H1 (cell line): Measurements from ENCODE around the gene SNTG2. TPM values are rescaled to one million over a fixed set of nuclear protein-coding genes. Genes with fewer than 3 reads are reported as not detected.

Source experiments
- CTCF ChIA-PET: fragments of 300-600 bp; sonication (Branson Sonifier 250); formaldehyde crosslinking; loops from one replicate; lab custom pipeline; 2021; ENCODE audit not compliant: partially characterized antibody; lab: Charles Lee
- POLR2A ChIA-PET: fragments of 300-600 bp; sonication (Branson Sonifier 250); formaldehyde crosslinking; loops from one replicate; lab custom pipeline; 2021; ENCODE audit warnings: inconsistent platforms; ENCODE audit not compliant: partially characterized antibody; lab: Charles Lee
- DNase-seq, 2 experiments: peaks; one replicate each; pipeline versions ENCODE4 v3.0.0 to v3.0.0-alpha.2; 2010 to 2022; ENCODE audit warnings: low spot score in 2 of 2, low read depth in 1 of 2, mixed read lengths in 1 of 2
- FAIRE-seq: peaks from 2 replicates; lab custom pipeline; 2011; peaks lifted over from hg19 to GRCh38; lab: Jason Lieb, UNC
- H2AFZ ChIP-seq: 2 replicates; pipeline ENCODE4 v1.8.1; 2012; ENCODE audit warnings: low read length, inconsistent platforms
- H2AK5ac ChIP-seq: 2 replicates; pipeline ENCODE4 v1.6.1; 2013; ENCODE audit warnings: low read depth, low read length
- H2BK120ac ChIP-seq: replicated peaks from 2 replicates; pipeline ENCODE3; 2013; ENCODE audit warnings: low read depth, low read length, inconsistent platforms
- H2BK12ac ChIP-seq: 2 replicates; pipeline ENCODE4 v1.6.1; 2013; ENCODE audit warnings: low read depth, low read length
- H2BK15ac ChIP-seq: 2 replicates; pipeline ENCODE4 v1.6.1; 2013; ENCODE audit warnings: low read length
- H2BK20ac ChIP-seq: 2 replicates; pipeline ENCODE4 v1.6.1; 2013; ENCODE audit warnings: low read length
- H2BK5ac ChIP-seq: 2 replicates; pipeline ENCODE4 v1.6.1; 2013; ENCODE audit warnings: low read depth, low read length
- H3K14ac ChIP-seq: 2 replicates; pipeline ENCODE4 v1.6.1; 2013; ENCODE audit warnings: inconsistent platforms; ENCODE audit not compliant: insufficient read length
- H3K18ac ChIP-seq: 2 replicates; pipeline ENCODE4 v1.6.1; 2013; ENCODE audit warnings: low read length; ENCODE audit errors: extremely low read depth
- H3K23ac ChIP-seq: 2 replicates; pipeline ENCODE4 v1.6.1; 2013; ENCODE audit warnings: inconsistent platforms; ENCODE audit not compliant: insufficient read length
- H3K23me2 ChIP-seq: 2 replicates; pipeline ENCODE4 v1.6.1; 2013; ENCODE audit warnings: low read depth, low read length
- H3K27ac ChIP-seq: 2 replicates; pipeline ENCODE4 v1.6.1; 2011; ENCODE audit warnings: low read depth, low read length, inconsistent platforms
- H3K27me3 ChIP-seq, 4 experiments: replicated peaks in 1 of 4; 1 replicate in 1 of 4; 2 replicates in 3 of 4; pipeline versions ENCODE4 v1.6.1 to v1.8.1; 2011 to 2013; ENCODE audit warnings: low read length in 3 of 4, mild to moderate bottlenecking in 3 of 4, inconsistent platforms in 2 of 4, mixed read lengths in 2 of 4, moderate library complexity in 1 of 4; ENCODE audit not compliant: control insufficient read depth in 3 of 4, insufficient read depth in 3 of 4; ENCODE audit errors: extremely low read depth in 1 of 4
- H3K36me3 ChIP-seq, 4 experiments: 2 replicates each; pipeline versions ENCODE4 v1.6.1 to v1.8.1; 2011 to 2013; ENCODE audit warnings: mild to moderate bottlenecking in 4 of 4, low read length in 3 of 4, moderate library complexity in 2 of 4, control low read depth in 1 of 4, inconsistent platforms in 1 of 4; ENCODE audit not compliant: insufficient read depth in 4 of 4, control insufficient read depth in 2 of 4
- H3K4ac ChIP-seq: replicated peaks from 2 replicates; pipeline ENCODE3; 2013; ENCODE audit warnings: low read length, low read depth, mixed read lengths, inconsistent platforms; ENCODE audit not compliant: insufficient read length
- H3K4me1 ChIP-seq, 4 experiments: replicated peaks in 1 of 4; 1 replicate in 1 of 4; 2 replicates in 3 of 4; pipeline versions ENCODE4 v1.6.1 to v1.8.1; 2011 to 2013; ENCODE audit warnings: low read length in 3 of 4, inconsistent platforms in 2 of 4, mixed read lengths in 1 of 4; ENCODE audit not compliant: insufficient read depth in 4 of 4, control insufficient read depth in 3 of 4
- H3K4me2 ChIP-seq, 2 experiments: 2 replicates each; pipeline versions ENCODE4 v1.6.1 to v1.8.1; 2011 to 2013; ENCODE audit warnings: low read depth in 2 of 2, low read length in 2 of 2, control low read depth in 1 of 2, inconsistent platforms in 1 of 2, mild to moderate bottlenecking in 1 of 2; ENCODE audit not compliant: insufficient read depth in 1 of 2
- H3K4me3 ChIP-seq, 4 experiments: fragments of 200-600, 300-600 bp in 1 of 4; sonication (generic), shearing (Covaris generic), sonication (Bioruptor Twin) in 1 of 4; 2 replicates each; pipeline versions ENCODE4 v1.5.1 to v1.8.1; 2011 to 2016; ENCODE audit warnings: low read length in 4 of 4, low read depth in 3 of 4, control low read depth in 2 of 4, inconsistent platforms in 2 of 4, mild to moderate bottlenecking in 2 of 4, mixed read lengths in 1 of 4, moderate library complexity in 1 of 4; ENCODE audit not compliant: insufficient read depth in 2 of 4; ENCODE audit errors: extremely low read depth in 1 of 4
- H3K56ac ChIP-seq: replicated peaks from 2 replicates; pipeline ENCODE3; 2013; ENCODE audit warnings: low read depth, mild to moderate bottlenecking, mixed read lengths, low read length, inconsistent platforms; ENCODE audit not compliant: insufficient read length
- H3K79me1 ChIP-seq: 2 replicates; pipeline ENCODE4 v1.6.1; 2013; ENCODE audit warnings: low read depth, low read length, control low read depth
- H3K79me2 ChIP-seq, 2 experiments: 2 replicates each; pipeline versions ENCODE4 v1.6.1 to v1.8.1; 2012 to 2013; ENCODE audit warnings: low read length in 2 of 2, mild to moderate bottlenecking in 2 of 2, inconsistent platforms in 1 of 2; ENCODE audit not compliant: insufficient read depth in 2 of 2, control insufficient read depth in 1 of 2
- H3K9ac ChIP-seq, 4 experiments: replicated peaks in 1 of 4; 1 replicate in 1 of 4; 2 replicates in 3 of 4; pipeline versions ENCODE4 v1.6.1 to v1.8.1; 2011 to 2013; ENCODE audit warnings: low read depth in 3 of 4, low read length in 3 of 4, control low read depth in 2 of 4, mild to moderate bottlenecking in 2 of 4, moderate library complexity in 2 of 4, inconsistent platforms in 1 of 4; ENCODE audit errors: extremely low read depth in 1 of 4
- H3K9me3 ChIP-seq, 2 experiments: 2 replicates each; pipeline versions ENCODE4 v1.6.1 to v1.8.1; 2012 to 2013; ENCODE audit warnings: mild to moderate bottlenecking in 2 of 2, moderate library complexity in 2 of 2, control low read depth in 1 of 2, inconsistent platforms in 1 of 2, low read depth in 1 of 2, low read length in 1 of 2, mixed read lengths in 1 of 2; ENCODE audit not compliant: insufficient read depth in 2 of 2
- H4K20me1 ChIP-seq, 2 experiments: replicated peaks in 1 of 2; 2 replicates each; pipeline versions ENCODE3 to v1.8.1; 2011 to 2013; ENCODE audit warnings: inconsistent platforms in 2 of 2, low read length in 2 of 2, mild to moderate bottlenecking in 1 of 2; ENCODE audit not compliant: insufficient read depth in 2 of 2, control insufficient read depth in 1 of 2
- H4K5ac ChIP-seq: 2 replicates; pipeline ENCODE4 v1.6.1; 2013; ENCODE audit warnings: low read length, low read depth, mixed read lengths, inconsistent platforms; ENCODE audit not compliant: insufficient read length
- H4K8ac ChIP-seq: 2 replicates; pipeline ENCODE4 v1.8.0; 2013; ENCODE audit warnings: mild to moderate bottlenecking, moderate library complexity, low read length, inconsistent platforms; ENCODE audit not compliant: insufficient read depth; ENCODE audit errors: extremely low read depth
- H4K91ac ChIP-seq: replicated peaks from 2 replicates; pipeline ENCODE3; 2013; ENCODE audit warnings: low read length, mixed read lengths, inconsistent platforms; ENCODE audit not compliant: insufficient read length
- EZH2 ChIP-seq: fragments of 200-600 bp; sonication (generic); IDR thresholded peaks from 2 replicates; pipeline ENCODE4 v1.7.1; 2012; ENCODE audit warnings: low read depth, mild to moderate bottlenecking, moderate library complexity, low read length, inconsistent platforms; ENCODE audit not compliant: severe bottlenecking
- NRF1 ChIP-seq: IDR thresholded peaks from 2 replicates; pipeline ENCODE4 v1.6.1; 2011; ENCODE audit warnings: mild to moderate bottlenecking, low read depth, low read length, improper control_type of control experiment
- PHF8 ChIP-seq: fragments of 200-600 bp; sonication (generic); conservative IDR thresholded peaks from 2 replicates; pipeline ENCODE4 v1.7.1; 2012; ENCODE audit warnings: low read depth, mild to moderate bottlenecking, inconsistent platforms, low read length, moderate library complexity
- POU5F1 ChIP-seq: IDR thresholded peaks from 2 replicates; pipeline ENCODE4 v1.6.1; 2011; ENCODE audit warnings: low read depth, mild to moderate bottlenecking, low read length, moderate library complexity
- RBBP5 ChIP-seq: IDR thresholded peaks from 2 replicates; pipeline ENCODE4 v1.7.1; 2012; ENCODE audit warnings: low read depth, mild to moderate bottlenecking, inconsistent platforms, low read length, moderate library complexity, borderline replicate concordance
- SAP30 ChIP-seq: fragments of 300-600 bp; sonication (generic); IDR thresholded peaks from 2 replicates; pipeline ENCODE4 v1.7.1; 2012; ENCODE audit warnings: low read length, moderate library complexity, mild to moderate bottlenecking, inconsistent platforms; ENCODE audit not compliant: insufficient read depth, insufficient replicate concordance
- SIN3A ChIP-seq, 2 experiments: IDR thresholded peaks in 1 of 2; conservative IDR thresholded peaks in 1 of 2; 2 replicates each; pipeline ENCODE4 v1.6.1; 2011 to 2012; ENCODE audit warnings: low read length in 2 of 2, improper control_type of control experiment in 1 of 2, low read depth in 1 of 2, mild to moderate bottlenecking in 1 of 2
- WGBS, 2 experiments: shearing (Covaris generic) in 1 of 2; methylation state at CpG; one replicate each; pipeline versions ENCODE4 v1.1.6 to v1.1.7; 2013 to 2015; ENCODE audit warnings: low lambda C conversion rate in 2 of 2, mixed read lengths in 2 of 2, inconsistent platforms in 1 of 2, low coverage in 1 of 2, missing lambda C conversion rate in 1 of 2; ENCODE audit not compliant: insufficient replicate concordance in 2 of 2, insufficient coverage in 1 of 2, insufficient read length in 1 of 2; ENCODE audit errors: extremely low coverage in 1 of 2, missing lambda C conversion rate in 1 of 2; 5-methylcytosine and 5-hydroxymethylcytosine counted together
- polyA plus RNA-seq, 7 experiments: library from polyadenylated mRNA; depleted of rRNA in 3 of 7; stranded (reverse) in 5 of 7; unstranded in 2 of 7; fragments of >200 nt in 5 of 7; fragments of 200-250 nt in 2 of 7; gene quantifications; 1 replicate in 5 of 7; 2 replicates in 1 of 7; 4 replicates in 1 of 7; pipeline versions ENCODE4 v1.2.1 to v1.2.3, GENCODE V29; 2011 to 2013; ENCODE audit warnings: missing spikeins in 2 of 7, mixed read lengths in 2 of 7
- total RNA-seq: library from RNA; stranded (reverse); fragmentation: NEBNext Ultra II Directional; extraction: Animal tissue kit (Norgen Biotek cat#: 25700); gene quantifications from 2 replicates; pipeline ENCODE4 v1.2.1, GENCODE V29; 2021
- TF ChIP-seq, protein P1 (sequence below): IDR thresholded peaks from 2 replicates; pipeline ENCODE4 v1.6.1; 2012; ENCODE audit warnings: inconsistent platforms

Gene SNTG2
- total and polyA plus RNA-seq, 2 of the 8 experiments (the other 6 are each of a cell fraction or from before 2014, with no cell fraction given) = 6.6 to 18.1 TPM

DNA sequence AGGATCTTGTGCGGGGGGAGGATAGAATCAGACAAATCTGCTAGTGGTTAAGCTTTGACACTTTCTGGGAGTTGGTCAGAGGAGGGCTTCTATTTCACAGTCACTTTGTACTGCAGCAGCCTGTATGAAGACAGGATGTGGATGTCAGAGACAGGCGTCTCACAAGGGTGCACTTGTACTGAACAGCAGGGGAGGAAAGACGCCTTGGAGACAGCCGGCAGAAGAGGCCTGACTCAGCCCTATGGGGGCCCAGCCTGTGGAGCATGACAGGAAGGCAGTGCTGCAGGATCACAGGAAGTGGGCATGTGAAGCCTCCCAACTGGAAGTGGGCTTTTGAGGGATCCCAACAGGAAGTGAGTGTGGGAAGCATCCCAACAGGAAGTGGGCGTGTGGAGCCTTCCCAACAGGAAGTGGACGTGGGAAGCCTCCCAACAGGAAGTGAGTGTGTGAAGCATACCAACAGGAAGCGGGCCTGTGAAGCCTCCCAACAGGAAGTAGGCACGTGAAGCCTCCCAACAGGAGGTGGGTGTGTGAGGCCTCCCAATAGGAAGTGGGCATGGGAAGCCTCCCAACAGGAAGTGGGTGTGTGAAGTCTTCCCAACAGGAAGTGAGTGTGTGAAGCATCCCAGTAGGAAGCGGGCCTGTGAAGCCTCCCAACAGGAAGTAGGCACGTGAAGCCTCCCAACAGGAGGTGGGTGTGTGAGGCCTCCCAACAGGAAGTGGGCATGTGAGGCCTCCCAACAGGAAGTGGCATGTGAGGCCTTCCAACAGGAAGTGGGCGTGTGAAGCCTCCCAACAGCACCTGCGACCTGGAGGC, 212.3 kb downstream of the SNTG2 start:
- no peaks in the 10 kb centered on the region for H3K23me2 ChIP-seq
- H2BK120ac ChIP-seq = no peak overlapping the region
- H3K9ac ChIP-seq = no peak overlapping the region
- 84% methylated on average over 10 of the region's 12 CpGs; no CpG with 5 or more reads in 1 of the 2 experiments for WGBS, 2 experiments
- no peak overlapping the region for H2BK15ac ChIP-seq
- H2AFZ ChIP-seq = no peak overlapping the region
- no peak for DNase-seq
- no peak overlapping the region for H3K4me2 ChIP-seq
- H3K18ac ChIP-seq = no peak overlapping the region
- H2BK20ac ChIP-seq = no peak overlapping the region
- FAIRE-seq = no peak
- no peak overlapping the region for H2BK5ac ChIP-seq
- H3K4me1 ChIP-seq = no peaks in the 10 kb centered on the region
- H4K5ac ChIP-seq = no peak overlapping the region
- H3K27me3 ChIP-seq = no peaks in the 10 kb centered on the region
- H3K79me2 ChIP-seq = no peaks in the 10 kb centered on the region
- H4K20me1 ChIP-seq = peaks cover 0 to 4% of the 10 kb centered on the region in 2 experiments
- no peak overlapping the region for H2AK5ac ChIP-seq
- H3K79me1 ChIP-seq = no peaks in the 10 kb centered on the region; the same call in 1 of the 2 replicates
- H3K14ac ChIP-seq = no peak overlapping the region
- no peak overlapping the region for H3K4me3 ChIP-seq
- H2BK12ac ChIP-seq = no peak overlapping the region
- H3K27ac ChIP-seq = no peak overlapping the region
- ChIA-PET CTCF (interaction anchor here (0.6 to 0.7 kb wide), 2 partner anchors 14 to 351 kb away, joined by 3 read pairs; no protein-coding TSS in a partner anchor), POLR2A (no interaction called here)
- H3K4ac ChIP-seq = no peak overlapping the region
- no peak overlapping the region for H3K23ac ChIP-seq
- H4K91ac ChIP-seq = no peak overlapping the region
- no peak overlapping the region for H3K56ac ChIP-seq
- H3K36me3 ChIP-seq = peaks cover 5 to 21% (median 13%) of the 10 kb centered on the region in 4 experiments; a peak in 6 of 8 replicates
- peaks cover 5 to 15% of the 10 kb centered on the region in 2 experiments; a peak in 3 of 4 replicates for H3K9me3 ChIP-seq
- H4K8ac ChIP-seq = no peak overlapping the region
- no peak for TF ChIP-seq NRF1
- TF ChIP-seq, protein P1, sequence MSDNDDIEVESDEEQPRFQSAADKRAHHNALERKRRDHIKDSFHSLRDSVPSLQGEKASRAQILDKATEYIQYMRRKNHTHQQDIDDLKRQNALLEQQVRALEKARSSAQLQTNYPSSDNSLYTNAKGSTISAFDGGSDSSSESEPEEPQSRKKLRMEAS = no peak
- TF ChIP-seq PHF8 = no peak
- no peak for TF ChIP-seq RBBP5
- no peak for TF ChIP-seq SAP30
- TF ChIP-seq SIN3A (conservative IDR thresholded peaks at IDR 0.05 in 1 of 2, IDR thresholded peaks at IDR 0.05 in 1 of 2; ENCODE audit: low read depth in 1 of 2, low read length in 2 of 2) = no peak
- TF ChIP-seq POU5F1 = no peak
- TF ChIP-seq EZH2 = no peak
